GM12872 (cell line): ENCODE data around the gene SYTL3.

ENCODE experiments used
- CTCF ChIP-seq: IDR thresholded peaks from 3 replicates; pipeline ENCODE4 v1.5.1; 2011; ENCODE audit warnings: low read depth, mild to moderate bottlenecking, low read length, moderate library complexity; ENCODE audit not compliant: insufficient read depth

SYTL3 gene

GRCh38 chr6:158627168-158627939 is 22.5 kb upstream of the SYTL3 start:
- no peak for TF ChIP-seq CTCF

- TF ChIP-seq CTCF, result no peak
Observed at GRCh38 chr6:158627940-158628211, 22.0 kb upstream of the SYTL3 start.

GRCh38 chr6:158628542-158628941 is 21.3 kb upstream of the SYTL3 start:
- TF ChIP-seq CTCF, result no peak

GRCh38 chr6:158629367-158630221 is 20.3 kb upstream of the SYTL3 start:
- TF ChIP-seq CTCF, result peak; percentile 31; the same call in 1 of the 3 replicates

GRCh38 chr6:158630938-158631616 is 18.8 kb upstream of the SYTL3 start:
- no peak for TF ChIP-seq CTCF

- no peak for TF ChIP-seq CTCF
Observed at GRCh38 chr6:158631678-158632537, 17.9 kb upstream of the SYTL3 start.
